ENCODE measurements around the gene SLC9A7. TPM values are rescaled to one million over a fixed set of nuclear protein-coding genes. Genes with fewer than 3 reads are reported as not detected.

The SLC9A7 gene
- total and polyA plus RNA-seq, 2 of the 13 experiments (the other 11 are each of a cell fraction or from before 2014, with no cell fraction given): 5.8 to 7.2 TPM

GRCh38 chrX:46758956-46759644, at the start of gene SLC9A7 (continued):
- peak; percentile 60 for TF ChIP-seq ZNF687 (CRISPR knock-in tag; IDR thresholded peaks at IDR 0.05)
- TF ChIP-seq, protein P1, sequence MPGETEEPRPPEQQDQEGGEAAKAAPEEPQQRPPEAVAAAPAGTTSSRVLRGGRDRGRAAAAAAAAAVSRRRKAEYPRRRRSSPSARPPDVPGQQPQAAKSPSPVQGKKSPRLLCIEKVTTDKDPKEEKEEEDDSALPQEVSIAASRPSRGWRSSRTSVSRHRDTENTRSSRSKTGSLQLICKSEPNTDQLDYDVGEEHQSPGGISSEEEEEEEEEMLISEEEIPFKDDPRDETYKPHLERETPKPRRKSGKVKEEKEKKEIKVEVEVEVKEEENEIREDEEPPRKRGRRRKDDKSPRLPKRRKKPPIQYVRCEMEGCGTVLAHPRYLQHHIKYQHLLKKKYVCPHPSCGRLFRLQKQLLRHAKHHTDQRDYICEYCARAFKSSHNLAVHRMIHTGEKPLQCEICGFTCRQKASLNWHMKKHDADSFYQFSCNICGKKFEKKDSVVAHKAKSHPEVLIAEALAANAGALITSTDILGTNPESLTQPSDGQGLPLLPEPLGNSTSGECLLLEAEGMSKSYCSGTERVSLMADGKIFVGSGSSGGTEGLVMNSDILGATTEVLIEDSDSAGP (CRISPR knock-in tag; IDR thresholded peaks at IDR 0.05; ENCODE audit: borderline replicate concordance): 0 out of 2 replicates have a peak, but pooled peaks have one; percentile 47
- peak; percentile 93 for TF ChIP-seq CTCF (CRISPR knock-in tag; IDR thresholded peaks at IDR 0.05)
- TF ChIP-seq GATAD1 (CRISPR knock-in tag; IDR thresholded peaks at IDR 0.05): 0 out of 2 replicates have a peak, but pooled peaks have one; percentile 23
- TF ChIP-seq U2AF2 (IDR thresholded peaks at IDR 0.05; ENCODE audit: low read depth, low read length): no peak
- 0 out of 4 replicates have a peak, but pooled peaks of 1 of the 2 experiments have one; percentile 32 for TF ChIP-seq POLR2A (IDR thresholded peaks at IDR 0.05; ENCODE audit: insufficient read depth in 1 of 2, low read depth in 2 of 2, low read length in 2 of 2)
- TF ChIP-seq, protein P2, sequence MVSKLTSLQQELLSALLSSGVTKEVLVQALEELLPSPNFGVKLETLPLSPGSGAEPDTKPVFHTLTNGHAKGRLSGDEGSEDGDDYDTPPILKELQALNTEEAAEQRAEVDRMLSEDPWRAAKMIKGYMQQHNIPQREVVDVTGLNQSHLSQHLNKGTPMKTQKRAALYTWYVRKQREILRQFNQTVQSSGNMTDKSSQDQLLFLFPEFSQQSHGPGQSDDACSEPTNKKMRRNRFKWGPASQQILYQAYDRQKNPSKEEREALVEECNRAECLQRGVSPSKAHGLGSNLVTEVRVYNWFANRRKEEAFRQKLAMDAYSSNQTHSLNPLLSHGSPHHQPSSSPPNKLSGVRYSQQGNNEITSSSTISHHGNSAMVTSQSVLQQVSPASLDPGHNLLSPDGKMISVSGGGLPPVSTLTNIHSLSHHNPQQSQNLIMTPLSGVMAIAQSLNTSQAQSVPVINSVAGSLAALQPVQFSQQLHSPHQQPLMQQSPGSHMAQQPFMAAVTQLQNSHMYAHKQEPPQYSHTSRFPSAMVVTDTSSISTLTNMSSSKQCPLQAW (CRISPR knock-in tag; IDR thresholded peaks at IDR 0.05): 0 out of 2 replicates have a peak, but pooled peaks have one; percentile 39
- peak; percentile 64 to 65 for TF ChIP-seq HMGXB4 (CRISPR knock-in tag; IDR thresholded peaks at IDR 0.05; ENCODE audit: borderline replicate concordance in 1 of 2, low read depth in 1 of 2)
- TF ChIP-seq SKI (IDR thresholded peaks at IDR 0.05; ENCODE audit: partially characterized antibody): peak; percentile 18
- TF ChIP-seq MYPOP (CRISPR knock-in tag; IDR thresholded peaks at IDR 0.05): 0 out of 2 replicates have a peak, but pooled peaks have one; percentile 43
- TF ChIP-seq, protein P3, sequence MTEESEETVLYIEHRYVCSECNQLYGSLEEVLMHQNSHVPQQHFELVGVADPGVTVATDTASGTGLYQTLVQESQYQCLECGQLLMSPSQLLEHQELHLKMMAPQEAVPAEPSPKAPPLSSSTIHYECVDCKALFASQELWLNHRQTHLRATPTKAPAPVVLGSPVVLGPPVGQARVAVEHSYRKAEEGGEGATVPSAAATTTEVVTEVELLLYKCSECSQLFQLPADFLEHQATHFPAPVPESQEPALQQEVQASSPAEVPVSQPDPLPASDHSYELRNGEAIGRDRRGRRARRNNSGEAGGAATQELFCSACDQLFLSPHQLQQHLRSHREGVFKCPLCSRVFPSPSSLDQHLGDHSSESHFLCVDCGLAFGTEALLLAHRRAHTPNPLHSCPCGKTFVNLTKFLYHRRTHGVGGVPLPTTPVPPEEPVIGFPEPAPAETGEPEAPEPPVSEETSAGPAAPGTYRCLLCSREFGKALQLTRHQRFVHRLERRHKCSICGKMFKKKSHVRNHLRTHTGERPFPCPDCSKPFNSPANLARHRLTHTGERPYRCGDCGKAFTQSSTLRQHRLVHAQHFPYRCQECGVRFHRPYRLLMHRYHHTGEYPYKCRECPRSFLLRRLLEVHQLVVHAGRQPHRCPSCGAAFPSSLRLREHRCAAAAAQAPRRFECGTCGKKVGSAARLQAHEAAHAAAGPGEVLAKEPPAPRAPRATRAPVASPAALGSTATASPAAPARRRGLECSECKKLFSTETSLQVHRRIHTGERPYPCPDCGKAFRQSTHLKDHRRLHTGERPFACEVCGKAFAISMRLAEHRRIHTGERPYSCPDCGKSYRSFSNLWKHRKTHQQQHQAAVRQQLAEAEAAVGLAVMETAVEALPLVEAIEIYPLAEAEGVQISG (CRISPR knock-in tag; IDR thresholded peaks at IDR 0.05): no peak

Data from HepG2 (cell line).